Ovary (tissue), 3 donors: Measurements from ENCODE around the gene GYG1.
"Not testable (repeated sequence)": the region's sequence is repeated elsewhere in the genome, so short reads cannot be mapped to it uniquely, and the experiment has no call there.

ENCODE experiments used
- CTCF ChIP-seq, 3 donors: fragments of 450-650 bp in 2 of 3; fragments of 200-600 bp in 1 of 3; IDR thresholded peaks; one replicate each; pipeline versions ENCODE4 v1.5.1 to v1.8.0; 2016 to 2022; ENCODE audit warnings: antibody characterized with exemption in 3 of 3, mild to moderate bottlenecking in 1 of 3
- EP300 ChIP-seq: sonication (generic); formaldehyde crosslinking; IDR thresholded peaks from one replicate; pipeline ENCODE4 v1.6.1; 2017; ENCODE audit warnings: antibody characterized with exemption
- POLR2A ChIP-seq: fragments of 450-650 bp; IDR thresholded peaks from one replicate; pipeline ENCODE4 v1.6.1; 2017; ENCODE audit warnings: antibody characterized with exemption, mild to moderate bottlenecking, moderate library complexity
- donor health status: DM: no; HTN: no; CAD: no.

- TF ChIP-seq CTCF (IDR thresholded peaks at IDR 0.05); EP300; POLR2A: not testable (repeated sequence)
Measured at GRCh38 chr3:148987551-148987950, 3.8 kb upstream of the GYG1 start.
